Suprapubic skin (tissue), 3 donors: ENCODE measurements around the gene SGO1.

Experiments
- CTCF ChIP-seq, 2 donors: fragments of 200-600 bp in 1 of 2; fragments of 450-650 bp in 1 of 2; sonication (generic) in 1 of 2; IDR thresholded peaks; one replicate each; pipeline ENCODE4 v1.5.1; 2016 to 2019; ENCODE audit warnings: antibody characterized with exemption in 2 of 2, mild to moderate bottlenecking in 1 of 2, moderate library complexity in 1 of 2
- EP300 ChIP-seq: sonication (generic); formaldehyde crosslinking; IDR thresholded peaks from one replicate; pipeline ENCODE4 v1.6.1; 2017; ENCODE audit warnings: antibody characterized with exemption
- POLR2A ChIP-seq, 2 donors: fragments of 450-650 bp; IDR thresholded peaks; one replicate each; pipeline ENCODE4 v1.6.1; 2017; ENCODE audit warnings: antibody characterized with exemption in 2 of 2, mild to moderate bottlenecking in 2 of 2, moderate library complexity in 2 of 2

GRCh38 chr3:20130106-20130505, 55.9 kb downstream of the SGO1 start:
- TF ChIP-seq CTCF (IDR thresholded peaks at IDR 0.05), result no peak
- no peak for TF ChIP-seq POLR2A (IDR thresholded peaks at IDR 0.05)
- TF ChIP-seq EP300, result no peak
